ENCODE results near the gene CAMK2D. TPM values are rescaled to one million over a fixed set of nuclear protein-coding genes. Genes with fewer than 3 reads are reported as not detected.

The CAMK2D gene
- total and polyA plus RNA-seq, 2 experiments from 2014 or later, result 4.9 to 14.6 TPM

DNA sequence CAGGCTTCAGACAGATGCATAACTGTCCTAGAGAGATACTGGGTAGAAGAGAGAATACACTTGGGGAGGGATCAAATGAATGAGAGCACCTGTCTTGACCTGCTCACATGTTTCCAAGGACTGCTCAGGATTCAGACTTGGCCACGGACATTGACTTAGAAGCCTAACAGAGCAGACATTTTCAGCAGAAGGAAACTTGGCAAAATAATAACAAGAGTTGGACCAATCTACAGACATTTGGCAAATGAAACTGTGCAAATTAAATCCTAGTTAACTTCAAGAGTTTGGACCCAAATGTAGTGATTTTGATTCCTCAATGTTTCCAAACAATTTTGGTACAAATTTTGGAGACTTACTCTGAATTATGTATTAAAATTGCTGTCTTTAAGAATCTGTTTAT is 223.9 kb downstream of the CAMK2D start (continued):
- TF ChIP-seq, protein P1, sequence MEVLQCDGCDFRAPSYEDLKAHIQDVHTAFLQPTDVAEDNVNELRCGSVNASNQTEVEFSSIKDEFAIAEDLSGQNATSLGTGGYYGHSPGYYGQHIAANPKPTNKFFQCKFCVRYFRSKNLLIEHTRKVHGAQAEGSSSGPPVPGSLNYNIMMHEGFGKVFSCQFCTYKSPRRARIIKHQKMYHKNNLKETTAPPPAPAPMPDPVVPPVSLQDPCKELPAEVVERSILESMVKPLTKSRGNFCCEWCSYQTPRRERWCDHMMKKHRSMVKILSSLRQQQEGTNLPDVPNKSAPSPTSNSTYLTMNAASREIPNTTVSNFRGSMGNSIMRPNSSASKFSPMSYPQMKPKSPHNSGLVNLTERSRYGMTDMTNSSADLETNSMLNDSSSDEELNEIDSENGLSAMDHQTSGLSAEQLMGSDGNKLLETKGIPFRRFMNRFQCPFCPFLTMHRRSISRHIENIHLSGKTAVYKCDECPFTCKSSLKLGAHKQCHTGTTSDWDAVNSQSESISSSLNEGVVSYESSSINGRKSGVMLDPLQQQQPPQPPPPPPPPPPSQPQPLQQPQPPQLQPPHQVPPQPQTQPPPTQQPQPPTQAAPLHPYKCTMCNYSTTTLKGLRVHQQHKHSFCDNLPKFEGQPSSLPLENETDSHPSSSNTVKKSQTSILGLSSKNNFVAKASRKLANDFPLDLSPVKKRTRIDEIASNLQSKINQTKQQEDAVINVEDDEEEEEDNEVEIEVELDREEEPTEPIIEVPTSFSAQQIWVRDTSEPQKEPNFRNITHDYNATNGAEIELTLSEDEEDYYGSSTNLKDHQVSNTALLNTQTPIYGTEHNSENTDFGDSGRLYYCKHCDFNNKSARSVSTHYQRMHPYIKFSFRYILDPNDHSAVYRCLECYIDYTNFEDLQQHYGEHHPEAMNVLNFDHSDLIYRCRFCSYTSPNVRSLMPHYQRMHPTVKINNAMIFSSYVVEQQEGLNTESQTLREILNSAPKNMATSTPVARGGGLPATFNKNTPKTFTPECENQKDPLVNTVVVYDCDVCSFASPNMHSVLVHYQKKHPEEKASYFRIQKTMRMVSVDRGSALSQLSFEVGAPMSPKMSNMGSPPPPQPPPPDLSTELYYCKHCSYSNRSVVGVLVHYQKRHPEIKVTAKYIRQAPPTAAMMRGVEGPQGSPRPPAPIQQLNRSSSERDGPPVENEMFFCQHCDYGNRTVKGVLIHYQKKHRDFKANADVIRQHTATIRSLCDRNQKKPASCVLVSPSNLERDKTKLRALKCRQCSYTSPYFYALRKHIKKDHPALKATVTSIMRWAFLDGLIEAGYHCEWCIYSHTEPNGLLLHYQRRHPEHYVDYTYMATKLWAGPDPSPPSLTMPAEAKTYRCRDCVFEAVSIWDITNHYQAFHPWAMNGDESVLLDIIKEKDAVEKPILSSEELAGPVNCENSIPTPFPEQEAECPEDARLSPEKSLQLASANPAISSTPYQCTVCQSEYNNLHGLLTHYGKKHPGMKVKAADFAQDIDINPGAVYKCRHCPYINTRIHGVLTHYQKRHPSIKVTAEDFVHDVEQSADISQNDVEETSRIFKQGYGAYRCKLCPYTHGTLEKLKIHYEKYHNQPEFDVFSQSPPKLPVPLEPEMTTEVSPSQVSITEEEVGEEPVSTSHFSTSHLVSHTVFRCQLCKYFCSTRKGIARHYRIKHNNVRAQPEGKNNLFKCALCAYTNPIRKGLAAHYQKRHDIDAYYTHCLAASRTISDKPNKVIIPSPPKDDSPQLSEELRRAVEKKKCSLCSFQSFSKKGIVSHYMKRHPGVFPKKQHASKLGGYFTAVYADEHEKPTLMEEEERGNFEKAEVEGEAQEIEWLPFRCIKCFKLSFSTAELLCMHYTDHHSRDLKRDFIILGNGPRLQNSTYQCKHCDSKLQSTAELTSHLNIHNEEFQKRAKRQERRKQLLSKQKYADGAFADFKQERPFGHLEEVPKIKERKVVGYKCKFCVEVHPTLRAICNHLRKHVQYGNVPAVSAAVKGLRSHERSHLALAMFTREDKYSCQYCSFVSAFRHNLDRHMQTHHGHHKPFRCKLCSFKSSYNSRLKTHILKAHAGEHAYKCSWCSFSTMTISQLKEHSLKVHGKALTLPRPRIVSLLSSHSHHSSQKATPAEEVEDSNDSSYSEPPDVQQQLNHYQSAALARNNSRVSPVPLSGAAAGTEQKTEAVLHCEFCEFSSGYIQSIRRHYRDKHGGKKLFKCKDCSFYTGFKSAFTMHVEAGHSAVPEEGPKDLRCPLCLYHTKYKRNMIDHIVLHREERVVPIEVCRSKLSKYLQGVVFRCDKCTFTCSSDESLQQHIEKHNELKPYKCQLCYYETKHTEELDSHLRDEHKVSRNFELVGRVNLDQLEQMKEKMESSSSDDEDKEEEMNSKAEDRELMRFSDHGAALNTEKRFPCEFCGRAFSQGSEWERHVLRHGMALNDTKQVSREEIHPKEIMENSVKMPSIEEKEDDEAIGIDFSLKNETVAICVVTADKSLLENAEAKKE (CRISPR knock-in tag; IDR thresholded peaks at IDR 0.05), result no peak
- TF ChIP-seq CREB1 (CRISPR knock-in tag; IDR thresholded peaks at IDR 0.05; ENCODE audit: low read depth) (no peak), ZNF114 (CRISPR knock-in tag; IDR thresholded peaks at IDR 0.05) (no peak), JUNB (IDR thresholded peaks at IDR 0.05; ENCODE audit: unreplicated experiment) (no peak), STAT1 (IDR thresholded peaks at IDR 0.05; ENCODE audit: unreplicated experiment) (no peak)
- TF ChIP-seq, protein P2, sequence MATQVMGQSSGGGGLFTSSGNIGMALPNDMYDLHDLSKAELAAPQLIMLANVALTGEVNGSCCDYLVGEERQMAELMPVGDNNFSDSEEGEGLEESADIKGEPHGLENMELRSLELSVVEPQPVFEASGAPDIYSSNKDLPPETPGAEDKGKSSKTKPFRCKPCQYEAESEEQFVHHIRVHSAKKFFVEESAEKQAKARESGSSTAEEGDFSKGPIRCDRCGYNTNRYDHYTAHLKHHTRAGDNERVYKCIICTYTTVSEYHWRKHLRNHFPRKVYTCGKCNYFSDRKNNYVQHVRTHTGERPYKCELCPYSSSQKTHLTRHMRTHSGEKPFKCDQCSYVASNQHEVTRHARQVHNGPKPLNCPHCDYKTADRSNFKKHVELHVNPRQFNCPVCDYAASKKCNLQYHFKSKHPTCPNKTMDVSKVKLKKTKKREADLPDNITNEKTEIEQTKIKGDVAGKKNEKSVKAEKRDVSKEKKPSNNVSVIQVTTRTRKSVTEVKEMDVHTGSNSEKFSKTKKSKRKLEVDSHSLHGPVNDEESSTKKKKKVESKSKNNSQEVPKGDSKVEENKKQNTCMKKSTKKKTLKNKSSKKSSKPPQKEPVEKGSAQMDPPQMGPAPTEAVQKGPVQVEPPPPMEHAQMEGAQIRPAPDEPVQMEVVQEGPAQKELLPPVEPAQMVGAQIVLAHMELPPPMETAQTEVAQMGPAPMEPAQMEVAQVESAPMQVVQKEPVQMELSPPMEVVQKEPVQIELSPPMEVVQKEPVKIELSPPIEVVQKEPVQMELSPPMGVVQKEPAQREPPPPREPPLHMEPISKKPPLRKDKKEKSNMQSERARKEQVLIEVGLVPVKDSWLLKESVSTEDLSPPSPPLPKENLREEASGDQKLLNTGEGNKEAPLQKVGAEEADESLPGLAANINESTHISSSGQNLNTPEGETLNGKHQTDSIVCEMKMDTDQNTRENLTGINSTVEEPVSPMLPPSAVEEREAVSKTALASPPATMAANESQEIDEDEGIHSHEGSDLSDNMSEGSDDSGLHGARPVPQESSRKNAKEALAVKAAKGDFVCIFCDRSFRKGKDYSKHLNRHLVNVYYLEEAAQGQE (IDR thresholded peaks at IDR 0.05; ENCODE audit: unreplicated experiment), result no peak

DNA sequence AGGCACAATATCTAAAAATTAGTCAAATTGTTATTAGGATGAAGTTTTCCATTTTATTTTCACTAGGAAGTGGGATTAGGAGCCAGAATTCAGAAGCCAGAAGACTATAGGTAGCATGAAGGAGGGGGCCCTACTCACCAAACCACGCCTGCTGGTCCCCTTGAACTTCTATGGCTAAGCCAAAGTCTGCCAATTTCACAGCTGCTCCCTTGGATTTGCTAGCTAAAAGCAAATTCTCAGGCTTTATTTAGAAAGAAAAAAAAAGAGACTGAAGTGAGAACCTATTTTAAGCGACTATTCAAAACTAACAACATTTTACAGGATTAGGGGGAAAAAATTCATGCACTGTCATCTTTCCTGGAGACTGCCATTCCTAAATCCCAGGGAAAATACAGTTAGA is 224.3 kb downstream of the CAMK2D start:
- no peaks in the 10 kb centered on the region; the same call in 1 of the 3 replicates for H3K4me1 Mint-ChIP-seq
- Histone ChIP-seq H3K27me3 (ENCODE audit: insufficient read depth) (no peaks in the 10 kb centered on the region), H3K9me2 (ENCODE audit: insufficient read depth) (no peaks in the 10 kb centered on the region), H2AFZ (no peak overlapping the region), H4K20me1 (replicated peaks; ENCODE audit: insufficient read depth) (no peaks in the 10 kb centered on the region), H3K4me3 (no peak overlapping the region), H3K4me1 (ENCODE audit: insufficient read depth) (no peaks in the 10 kb centered on the region), H3F3A (replicated peaks; ENCODE audit: low read depth) (no peaks in the 10 kb centered on the region), H3K36me3 (ENCODE audit: insufficient read depth) (no peaks in the 10 kb centered on the region), H3K4me2 (no peak overlapping the region), H3K27ac (ENCODE audit: low read depth) (no peak overlapping the region), H3K79me2 (replicated peaks; ENCODE audit: insufficient read depth) (no peaks in the 10 kb centered on the region)
- no peak for DNase-seq (ENCODE audit: low spot score)
- no peak for ATAC-seq
- no peaks in the 10 kb centered on the region for H3K9me3 Mint-ChIP-seq
- no peak overlapping the region; the same call in 1 of the 2 replicates for H3K27ac Mint-ChIP-seq
- no peak overlapping the region for H3K4me3 Mint-ChIP-seq
- H3K36me3 Mint-ChIP-seq (ENCODE audit: low read depth), result no peaks in the 10 kb centered on the region
- no peaks in the 10 kb centered on the region for H3K27me3 Mint-ChIP-seq (ENCODE audit: insufficient read depth, low read depth, poor library complexity)
- no peak for TF ChIP-seq EZH2 (IDR thresholded peaks at IDR 0.05; ENCODE audit: low read depth, unreplicated experiment)
